ENCODE results near the gene NALCN.

NALCN gene

GRCh38 chr13:101098873-101099272, 317.4 kb downstream of the NALCN start:
- no peak for ATAC-seq (ENCODE audit: insufficient read depth, low read depth)
- H3K9ac ChIP-seq (ENCODE audit: low read depth, low read length) = no peak overlapping the region
- DNase-seq = no peak
- H2AFZ ChIP-seq (ENCODE audit: low read depth, low read length) = no peak overlapping the region
- H3K4me2 ChIP-seq (ENCODE audit: insufficient read depth, low read length) = no peak overlapping the region
- no peaks in the 10 kb centered on the region for H3K4me1 ChIP-seq (ENCODE audit: insufficient read depth, low read length)
- no peak overlapping the region for H3K27ac ChIP-seq (ENCODE audit: low read length)
- H3K27me3 ChIP-seq (ENCODE audit: insufficient read depth, low read length, poor library complexity) = peaks cover under 1% of the 10 kb centered on the region
- no peaks in the 10 kb centered on the region for H4K20me1 ChIP-seq (ENCODE audit: insufficient read depth, low read length)
- no peaks in the 10 kb centered on the region for H3K79me2 ChIP-seq (ENCODE audit: insufficient read depth, low read length)
- no peaks in the 10 kb centered on the region for H3K36me3 ChIP-seq (ENCODE audit: insufficient read depth, low read length)
- TF ChIP-seq CTCF (IDR thresholded peaks at IDR 0.05; ENCODE audit: borderline replicate concordance, extremely low read depth, low read length, poor library complexity, severe bottlenecking) = no peak
- no peak for TF ChIP-seq EZH2 (IDR thresholded peaks at IDR 0.05; ENCODE audit: borderline replicate concordance, low read depth, low read length, severe bottlenecking)
- H3K4me3 ChIP-seq (ENCODE audit: low read depth in 1 of 2, low read length in 2 of 2) = no peak overlapping the region
- no peaks in the 10 kb centered on the region for H3K9me3 ChIP-seq (ENCODE audit: insufficient read depth, low read length, severe bottlenecking)

- no peak overlapping the region for H3K27ac ChIP-seq (ENCODE audit: low read length)
- H3K9ac ChIP-seq (ENCODE audit: low read depth, low read length) = no peak overlapping the region
- H3K4me3 ChIP-seq (ENCODE audit: low read depth in 1 of 2, low read length in 2 of 2) = no peak overlapping the region
- no peaks in the 10 kb centered on the region for H3K79me2 ChIP-seq (ENCODE audit: insufficient read depth, low read length)
- H2AFZ ChIP-seq (ENCODE audit: low read depth, low read length) = no peak overlapping the region
- no peaks in the 10 kb centered on the region for H3K9me3 ChIP-seq (ENCODE audit: insufficient read depth, low read length, severe bottlenecking)
- no peaks in the 10 kb centered on the region for H3K36me3 ChIP-seq (ENCODE audit: insufficient read depth, low read length)
- DNase-seq (no peak), ATAC-seq (ENCODE audit: insufficient read depth, low read depth) (no peak)
- H3K4me2 ChIP-seq (ENCODE audit: insufficient read depth, low read length) = no peak overlapping the region
- H3K4me1 ChIP-seq (ENCODE audit: insufficient read depth, low read length) = no peaks in the 10 kb centered on the region
- H4K20me1 ChIP-seq (ENCODE audit: insufficient read depth, low read length) = no peaks in the 10 kb centered on the region
- H3K27me3 ChIP-seq (ENCODE audit: insufficient read depth, low read length, poor library complexity) = peaks cover 4% of the 10 kb centered on the region
- TF ChIP-seq CTCF (IDR thresholded peaks at IDR 0.05; ENCODE audit: borderline replicate concordance, extremely low read depth, low read length, poor library complexity, severe bottlenecking) (no peak), EZH2 (IDR thresholded peaks at IDR 0.05; ENCODE audit: borderline replicate concordance, low read depth, low read length, severe bottlenecking) (no peak)
These were observed 323.3 kb downstream of the NALCN start for GRCh38 chr13:101092985-101093384.

GRCh38 chr13:101090287-101090686, 326.0 kb downstream of the NALCN start:
- TF ChIP-seq EZH2 (IDR thresholded peaks at IDR 0.05; ENCODE audit: borderline replicate concordance, low read depth, low read length, severe bottlenecking) (no peak), CTCF (IDR thresholded peaks at IDR 0.05; ENCODE audit: borderline replicate concordance, extremely low read depth, low read length, poor library complexity, severe bottlenecking) (no peak)
- Histone ChIP-seq H3K27ac (ENCODE audit: low read length) (no peak overlapping the region), H3K9ac (ENCODE audit: low read depth, low read length) (no peak overlapping the region), H4K20me1 (ENCODE audit: insufficient read depth, low read length) (no peaks in the 10 kb centered on the region), H2AFZ (ENCODE audit: low read depth, low read length) (no peak overlapping the region), H3K4me2 (ENCODE audit: insufficient read depth, low read length) (no peak overlapping the region), H3K4me3 (ENCODE audit: low read depth in 1 of 2, low read length in 2 of 2) (no peak overlapping the region), H3K79me2 (ENCODE audit: insufficient read depth, low read length) (no peaks in the 10 kb centered on the region), H3K9me3 (ENCODE audit: insufficient read depth, low read length, severe bottlenecking) (no peaks in the 10 kb centered on the region), H3K36me3 (ENCODE audit: insufficient read depth, low read length) (no peaks in the 10 kb centered on the region), H3K4me1 (ENCODE audit: insufficient read depth, low read length) (no peaks in the 10 kb centered on the region), H3K27me3 (ENCODE audit: insufficient read depth, low read length, poor library complexity) (peaks cover 4% of the 10 kb centered on the region)
- DNase-seq = no peak
- ATAC-seq (ENCODE audit: insufficient read depth, low read depth) = no peak

- no peak for TF ChIP-seq EZH2 (IDR thresholded peaks at IDR 0.05; ENCODE audit: borderline replicate concordance, low read depth, low read length, severe bottlenecking)
- no peak for TF ChIP-seq CTCF (IDR thresholded peaks at IDR 0.05; ENCODE audit: borderline replicate concordance, extremely low read depth, low read length, poor library complexity, severe bottlenecking)
- Histone ChIP-seq H3K27ac (ENCODE audit: low read length) (no peak overlapping the region), H3K4me3 (ENCODE audit: low read depth in 1 of 2, low read length in 2 of 2) (no peak overlapping the region), H3K4me1 (ENCODE audit: insufficient read depth, low read length) (no peaks in the 10 kb centered on the region), H3K4me2 (ENCODE audit: insufficient read depth, low read length) (no peak overlapping the region), H3K9me3 (ENCODE audit: insufficient read depth, low read length, severe bottlenecking) (no peaks in the 10 kb centered on the region), H3K79me2 (ENCODE audit: insufficient read depth, low read length) (no peaks in the 10 kb centered on the region), H4K20me1 (ENCODE audit: insufficient read depth, low read length) (no peaks in the 10 kb centered on the region), H3K36me3 (ENCODE audit: insufficient read depth, low read length) (no peaks in the 10 kb centered on the region), H3K9ac (ENCODE audit: low read depth, low read length) (no peak overlapping the region), H2AFZ (ENCODE audit: low read depth, low read length) (no peak overlapping the region), H3K27me3 (ENCODE audit: insufficient read depth, low read length, poor library complexity) (no peaks in the 10 kb centered on the region)
- ATAC-seq (ENCODE audit: insufficient read depth, low read depth) (no peak), DNase-seq (no peak)
These were observed 330.8 kb downstream of the NALCN start for GRCh38 chr13:101085551-101085950.

Data from DND-41 (cell line).